GM12891 (cell line): ENCODE data around the gene MCU. TPM values are rescaled to one million over a fixed set of nuclear protein-coding genes. Genes with fewer than 3 reads are reported as not detected.
"Not testable (repeated sequence)": the region's sequence is repeated elsewhere in the genome, so short reads cannot be mapped to it uniquely, and the experiment has no call there.

Source experiments
- DNase-seq: peaks from one replicate; pipeline ENCODE4 v3.0.0; 2011; ENCODE audit warnings: low spot score; ENCODE audit not compliant: insufficient read length
- FAIRE-seq: peaks from 2 replicates; lab custom pipeline; 2011; peaks lifted over from hg19 to GRCh38; lab: Jason Lieb, UNC
- PAX5 ChIP-seq: IDR thresholded peaks from 2 replicates; pipeline ENCODE4 v1.6.1; 2011; ENCODE audit warnings: low read length, moderate library complexity, mild to moderate bottlenecking; ENCODE audit not compliant: insufficient read depth, severe bottlenecking
- POLR2A ChIP-seq: IDR thresholded peaks from 2 replicates; pipeline ENCODE4 v1.6.1; 2011; ENCODE audit warnings: low read depth, low read length, control low read depth
- POLR2AphosphoS5 ChIP-seq: IDR thresholded peaks from 2 replicates; pipeline ENCODE4 v1.6.1; 2011; ENCODE audit warnings: low read depth, low read length, control low read depth
- POU2F2 ChIP-seq: IDR thresholded peaks from 2 replicates; pipeline ENCODE4 v1.6.1; 2011; ENCODE audit warnings: low read depth, mild to moderate bottlenecking, control low read depth, low read length, moderate library complexity
- SPI1 ChIP-seq: IDR thresholded peaks from 2 replicates; pipeline ENCODE4 v1.6.1; 2011; ENCODE audit warnings: low read depth, low read length, control low read depth
- TAF1 ChIP-seq: IDR thresholded peaks from 2 replicates; pipeline ENCODE4 v1.6.1; 2011; ENCODE audit warnings: low read depth, low read length, control low read depth
- polyA plus RNA-seq: library from polyadenylated mRNA; unstranded; fragments of >200 nt; gene quantifications from one replicate; pipeline ENCODE4 v1.2.1, GENCODE V29; 2012; ENCODE audit warnings: low read depth, missing spikeins, inconsistent platforms; ENCODE audit not compliant: missing spikeins

The MCU gene
- polyA plus RNA-seq, result 6.8 TPM

DNA sequence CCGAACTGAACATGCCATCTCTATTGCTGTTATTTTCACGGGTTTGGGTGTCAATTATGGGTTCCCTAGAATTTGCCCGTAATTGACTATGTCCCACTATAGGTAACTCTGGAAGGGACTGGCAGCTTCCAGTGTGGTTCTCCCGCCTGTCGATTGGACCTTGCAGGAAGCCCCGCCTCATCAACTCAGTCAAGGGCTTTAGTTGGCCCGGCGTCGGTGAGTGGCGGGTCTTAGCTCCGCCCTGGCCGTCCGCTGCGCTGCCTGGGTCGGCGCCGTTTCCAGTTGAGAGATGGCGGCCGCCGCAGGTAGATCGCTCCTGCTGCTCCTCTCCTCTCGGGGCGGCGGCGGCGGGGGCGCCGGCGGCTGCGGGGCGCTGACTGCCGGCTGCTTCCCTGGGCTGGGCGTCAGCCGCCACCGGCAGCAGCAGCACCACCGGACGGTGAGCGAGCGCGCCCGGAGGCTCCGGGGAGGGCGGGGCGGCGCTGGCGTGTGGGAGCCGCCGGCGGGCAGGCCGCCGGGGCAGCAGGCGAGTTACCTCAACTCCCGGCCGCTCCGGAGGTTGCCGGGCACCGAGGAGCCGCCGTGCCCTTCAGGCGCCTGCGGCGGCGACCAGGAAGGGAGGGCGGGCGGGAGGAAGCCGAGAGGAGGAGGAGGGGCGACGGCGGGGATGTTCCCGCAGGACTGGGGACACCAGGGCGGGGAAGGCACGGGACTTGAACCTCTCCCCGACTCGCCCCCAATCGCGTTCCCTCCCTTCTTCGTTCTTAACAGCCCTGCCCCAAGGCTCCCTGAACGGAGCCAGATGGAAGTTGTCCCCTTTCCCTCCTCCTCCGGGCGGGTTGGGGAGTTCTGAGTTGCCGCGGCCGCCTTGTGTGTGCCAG, at the start of gene MCU:
Gene MCU (plus strand): TSS at position 281 of the 881 bp plus-strand sequence. CDS start 9 bp downstream, at position 290.
- DNase-seq (peak; percentile 79), FAIRE-seq (peak; percentile 94)
- TF ChIP-seq PAX5, result no peak
- peak; percentile 100 for TF ChIP-seq TAF1
- 0 out of 2 replicates have a peak, but pooled peaks have one; percentile 57 for TF ChIP-seq POLR2AphosphoS5
- TF ChIP-seq SPI1, result no peak
- TF ChIP-seq POU2F2, result no peak
- 0 out of 2 replicates have a peak, but pooled peaks have one; percentile 47 for TF ChIP-seq POLR2A

- DNase-seq, result no peak
- TF ChIP-seq TAF1 (no peak), POU2F2 (no peak), POLR2A (no peak), POLR2AphosphoS5 (no peak), PAX5 (no peak), SPI1 (no peak)
- no peak for FAIRE-seq
These were observed 49.6 kb upstream of the MCU start for GRCh38 chr10:72642318-72642717.

DNA sequence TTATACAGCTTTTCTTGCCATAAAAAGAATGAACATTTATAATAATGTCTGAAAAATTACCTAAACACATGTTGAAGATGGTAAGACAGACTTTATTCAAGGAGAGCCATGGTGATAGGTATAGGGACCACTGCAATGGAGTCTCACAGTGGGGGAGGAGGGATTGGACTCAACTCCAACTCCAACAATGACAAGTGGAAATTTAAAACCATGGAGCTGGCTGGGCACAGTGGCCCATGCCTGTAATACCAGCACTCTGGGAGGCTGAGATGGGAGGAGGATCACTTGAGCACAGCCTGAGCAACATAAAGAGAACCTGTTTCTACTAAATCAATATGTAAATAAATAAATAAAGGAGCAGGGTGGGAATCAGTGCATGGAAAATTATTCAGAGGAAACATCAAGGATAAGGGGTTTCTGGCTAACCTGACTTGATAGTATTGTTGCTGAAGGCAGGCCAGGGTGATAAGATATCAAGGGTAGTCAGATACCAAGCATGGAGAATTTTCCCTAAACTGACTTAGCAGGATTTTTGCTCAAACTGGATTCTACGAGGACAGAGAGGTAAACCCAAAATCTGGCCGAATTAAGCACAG, 46.6 kb upstream of the MCU start:
- TF ChIP-seq PAX5 (no peak), TAF1 (no peak)
- FAIRE-seq (no peak), DNase-seq (no peak)

- not testable (repeated sequence) for FAIRE-seq
These were observed 45.0 kb upstream of the MCU start for GRCh38 chr10:72646971-72647370.

DNA sequence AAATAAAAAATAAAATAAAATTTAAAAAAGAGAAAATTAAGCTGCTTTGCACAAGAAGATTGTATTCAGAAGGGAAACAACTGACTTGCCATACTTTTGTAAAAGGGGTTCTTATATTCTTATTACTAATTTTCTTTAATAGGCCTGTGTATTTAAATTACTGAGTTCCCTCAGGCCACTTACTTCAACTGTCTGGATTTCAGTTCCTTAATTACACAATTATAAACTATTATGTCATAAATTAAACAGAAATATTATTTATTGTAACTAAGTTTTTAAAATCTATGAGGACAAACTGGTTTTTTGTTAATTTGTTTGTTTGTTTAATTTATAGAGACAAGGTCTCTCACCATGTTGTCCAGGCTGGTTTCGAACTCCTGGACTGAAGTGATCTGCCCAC, 43.6 kb upstream of the MCU start:
- DNase-seq (no peak), FAIRE-seq (no peak)
- no peak for TF ChIP-seq PAX5
- TF ChIP-seq TAF1, result no peak

More at GRCh38 chr10:72646971-72647370, 45.0 kb upstream of the MCU start:
- not testable (repeated sequence) for DNase-seq

DNA sequence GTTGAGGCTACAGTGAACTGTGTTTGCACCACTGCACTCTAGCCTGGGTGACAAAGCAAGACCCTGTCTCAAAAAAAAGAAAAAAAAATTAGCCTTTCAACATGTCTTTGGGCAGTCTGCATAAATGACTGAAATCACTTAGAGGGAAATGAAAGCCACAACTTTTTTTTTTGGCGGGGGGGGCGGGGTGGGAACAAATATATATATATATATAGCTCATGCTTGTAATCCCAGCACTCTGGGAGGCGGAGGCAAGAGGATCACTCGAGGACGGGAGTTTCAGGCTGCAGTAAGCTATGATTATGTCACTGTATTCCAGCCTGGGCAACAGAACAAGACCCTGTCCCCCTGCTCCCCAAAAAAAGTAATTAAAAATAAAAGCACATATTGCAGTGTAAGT, 42.7 kb upstream of the MCU start:
- no peak for TF ChIP-seq POLR2AphosphoS5
- TF ChIP-seq TAF1, result no peak
- TF ChIP-seq PAX5, result no peak
- TF ChIP-seq POLR2A, result no peak
- TF ChIP-seq POU2F2, result no peak
- FAIRE-seq (no peak), DNase-seq (no peak)

GRCh38 chr10:72653383-72654096, 38.4 kb upstream of the MCU start:
- FAIRE-seq (no peak), DNase-seq (no peak)
- no peak for TF ChIP-seq SPI1
- no peak for TF ChIP-seq POU2F2
- no peak for TF ChIP-seq TAF1
- TF ChIP-seq PAX5, result no peak
- TF ChIP-seq POLR2A, result no peak
- no peak for TF ChIP-seq POLR2AphosphoS5

DNA sequence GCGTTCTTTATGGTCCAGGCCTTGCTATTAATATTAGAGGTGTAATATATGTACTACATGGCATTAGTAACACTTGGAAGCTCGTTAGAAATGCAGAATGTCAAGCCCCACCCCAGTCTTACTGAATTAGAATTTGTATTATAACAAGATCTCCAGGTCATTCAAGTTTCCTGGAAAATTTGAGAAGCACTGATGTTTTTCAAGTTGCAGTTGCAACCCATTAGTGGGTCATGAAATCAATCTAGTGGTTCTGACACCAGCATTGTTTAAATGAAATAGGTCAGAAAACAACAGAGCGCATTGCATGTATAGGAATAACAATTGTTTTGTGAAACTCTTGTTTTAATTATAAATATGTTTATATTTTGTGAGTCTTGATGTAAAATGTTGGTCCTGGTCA, 37.2 kb upstream of the MCU start:
- FAIRE-seq (no peak), DNase-seq (no peak)
- no peak for TF ChIP-seq POLR2A
- no peak for TF ChIP-seq POLR2AphosphoS5
- no peak for TF ChIP-seq TAF1
- TF ChIP-seq PAX5, result no peak
- TF ChIP-seq SPI1, result no peak
- TF ChIP-seq POU2F2, result no peak

- FAIRE-seq (no peak), DNase-seq (no peak)
- no peak for TF ChIP-seq PAX5
- no peak for TF ChIP-seq POU2F2
- no peak for TF ChIP-seq SPI1
- TF ChIP-seq POLR2A, result no peak
- no peak for TF ChIP-seq POLR2AphosphoS5
- no peak for TF ChIP-seq TAF1
These were observed 33.1 kb upstream of the MCU start for GRCh38 chr10:72658696-72659400.
